GM21390 (cell line): Measurements from ENCODE around the gene TTLL11.
"Not testable (repeated sequence)": the region's sequence is repeated elsewhere in the genome, so short reads cannot be mapped to it uniquely, and the experiment has no call there.

Source experiments
- ATAC-seq: cut with Tn5 transposase; IDR thresholded peaks from one replicate; pipeline ENCODE4 v1.9.1; 2021; ENCODE audit not compliant: unreplicated experiment

The TTLL11 gene

GRCh38 chr9:121914604-121915303 lies 178.4 kb downstream of the TTLL11 start:
- ATAC-seq, result no peak

GRCh38 chr9:121914017-121914595 lies 179.0 kb downstream of the TTLL11 start:
- ATAC-seq, result no peak

- ATAC-seq, result no peak
Observed at GRCh38 chr9:121912812-121913627, 180.1 kb downstream of the TTLL11 start.

- no peak for ATAC-seq
Observed at GRCh38 chr9:121910491-121911040, 182.5 kb downstream of the TTLL11 start.

- no peak for ATAC-seq
Observed at GRCh38 chr9:121909111-121909510, 184.0 kb downstream of the TTLL11 start.

GRCh38 chr9:121906074-121906870 lies 186.8 kb downstream of the TTLL11 start:
- no peak for ATAC-seq

GRCh38 chr9:121902461-121903135 lies 190.5 kb downstream of the TTLL11 start:
- no peak for ATAC-seq

- no peak for ATAC-seq
Observed at GRCh38 chr9:121901616-121902015, 191.5 kb downstream of the TTLL11 start.

GRCh38 chr9:121900163-121900562 lies 192.9 kb downstream of the TTLL11 start:
- no peak for ATAC-seq

GRCh38 chr9:121898856-121899255 lies 194.3 kb downstream of the TTLL11 start:
- ATAC-seq, result no peak

GRCh38 chr9:121897140-121897539 lies 196.0 kb downstream of the TTLL11 start:
- ATAC-seq, result no peak

- no peak for ATAC-seq
Observed at GRCh38 chr9:121896545-121896943, 196.6 kb downstream of the TTLL11 start.

GRCh38 chr9:121895818-121896544 lies 197.1 kb downstream of the TTLL11 start:
- ATAC-seq, result no peak

GRCh38 chr9:121895358-121895757 lies 197.8 kb downstream of the TTLL11 start:
- ATAC-seq, result no peak

- not testable (repeated sequence) for ATAC-seq
Observed at GRCh38 chr9:121894380-121894779, 198.7 kb downstream of the TTLL11 start.

- no peak for ATAC-seq
Observed at GRCh38 chr9:121893786-121894185, 199.3 kb downstream of the TTLL11 start.

- no peak for ATAC-seq
Observed at GRCh38 chr9:121892706-121893105, 200.4 kb downstream of the TTLL11 start.

- ATAC-seq, result no peak
Observed at GRCh38 chr9:121890746-121891145, 202.4 kb downstream of the TTLL11 start.

- ATAC-seq, result no peak
Observed at GRCh38 chr9:121889990-121890563, 203.0 kb downstream of the TTLL11 start.
